RWPE1 (cell line): ENCODE results near the gene RXYLT1.
"Not testable (repeated sequence)": the region's sequence is repeated elsewhere in the genome, so short reads cannot be mapped to it uniquely, and the experiment has no call there.

Experiments
- CTCF ChIA-PET: fragments of 350-600 bp; sonication (Branson Sonifier 250); formaldehyde crosslinking; extraction: SDS; loops from one replicate; lab custom pipeline; 2021; lab: Yijun Ruan, JAX
- POLR2A ChIA-PET: fragments of 400-600 bp; formaldehyde crosslinking; extraction: SDS; loops from one replicate; lab custom pipeline; 2020; ENCODE audit warnings: antibody characterized with exemption; ENCODE audit not compliant: low non-redundant PET; lab: Yijun Ruan, JAX
- DNase-seq: peaks from one replicate; pipeline ENCODE4 v3.0.0; 2012; ENCODE audit warnings: low spot score
- H3K27ac ChIP-seq: fragments of 450-650 bp; 2 replicates; pipeline ENCODE4 v1.5.1; 2017
- CTCF ChIP-seq: fragments of 450-650 bp; conservative IDR thresholded peaks from 2 replicates; pipeline ENCODE4 v1.5.1; 2017; ENCODE audit warnings: low read depth, mild to moderate bottlenecking

The RXYLT1 gene

GRCh38 chr12:63838411-63838810, 58.7 kb downstream of the RXYLT1 start:
- DNase-seq, result no peak
- POLR2A ChIA-PET, result no interaction called here
- TF ChIP-seq CTCF, result no peak
- CTCF ChIA-PET, result interaction anchor here (0.6 to 1.0 kb wide), 4 partner anchors 92 to 566 kb away, joined by 3 to 5 read pairs (median 4); partner anchors contain the start of gene XPOT
- no peak overlapping the region for H3K27ac ChIP-seq

GRCh38 chr12:63841011-63841410, 61.3 kb downstream of the RXYLT1 start:
- ChIA-PET POLR2A (no interaction called here), CTCF (interaction anchor here (0.7 to 1.2 kb wide), 3 partner anchors 383 to 415 kb away, joined by 3 to 4 read pairs (median 3); no protein-coding TSS in a partner anchor)
- no peak for TF ChIP-seq CTCF

GRCh38 chr12:63841571-63841970, 61.9 kb downstream of the RXYLT1 start:
- H3K27ac ChIP-seq, result no peak overlapping the region
- DNase-seq, result no peak
- TF ChIP-seq CTCF, result no peak
- ChIA-PET CTCF (interaction anchor here (1.0 to 1.2 kb wide), 2 partner anchors 395 to 415 kb away, joined by 3 to 4 read pairs; no protein-coding TSS in a partner anchor), POLR2A (no interaction called here)

More at GRCh38 chr12:63841011-63841410, 61.3 kb downstream of the RXYLT1 start:
- H3K27ac ChIP-seq, result no peak overlapping the region
- DNase-seq, result no peak

GRCh38 chr12:63842750-63843149, 63.0 kb downstream of the RXYLT1 start:
- DNase-seq, POLR2A ChIA-PET: not testable (repeated sequence)
- peak overlapping the region; percentile 89 for H3K27ac ChIP-seq
- CTCF ChIA-PET, result interaction anchor here (0.6 to 3.0 kb wide), 7 partner anchors 69 to 414 kb away, joined by 3 to 16 read pairs (median 9); no protein-coding TSS in a partner anchor

- CTCF ChIA-PET, result interaction anchor here (0.5 to 3.0 kb wide), 14 partner anchors 61 to 1906 kb away, joined by 3 to 16 read pairs (median 4); no protein-coding TSS in a partner anchor
- peak overlapping the region; percentile 89 for H3K27ac ChIP-seq
- no peak for TF ChIP-seq CTCF
- POLR2A ChIA-PET, result interaction anchor here (1.0 kb wide), 1 partner anchor 79 kb away, joined by 3 read pairs; no protein-coding TSS in a partner anchor
- no peak for DNase-seq
Observed at GRCh38 chr12:63843254-63843720, 63.6 kb downstream of the RXYLT1 start.

GRCh38 chr12:63843721-63844390, 64.1 kb downstream of the RXYLT1 start:
- DNase-seq, result peak; percentile 88
- POLR2A ChIA-PET, result interaction anchor here (0.6 to 1.6 kb wide), 3 partner anchors 78 to 378 kb away, joined by 3 to 7 read pairs (median 5); partner anchors contain the start of gene KICS2
- peak; percentile 94 for TF ChIP-seq CTCF
- CTCF ChIA-PET, result interaction anchor here (0.5 to 3.0 kb wide), 24 partner anchors 9 to 1905 kb away, joined by 3 to 16 read pairs (median 4); partner anchors contain the start of gene KICS2
- peak overlapping the region; percentile 89 for H3K27ac ChIP-seq
